Stimulated activated CD4-positive, alpha-beta T cell treated with anti-CD3 and anti-CD28 coated beads, Interleukin-12 subunit alpha, Interleukin-12 subunit beta, amount 100 ng/mL, for 4 hours (primary cell): Measurements from ENCODE around the gene CLIP2.
"Not testable (repeated sequence)": the region's sequence is repeated elsewhere in the genome, so short reads cannot be mapped to it uniquely, and the experiment has no call there.

Experiments
- DNase-seq: peaks from one replicate; pipeline ENCODE4 v3.0.0-alpha.2; 2020

Gene CLIP2

DNA sequence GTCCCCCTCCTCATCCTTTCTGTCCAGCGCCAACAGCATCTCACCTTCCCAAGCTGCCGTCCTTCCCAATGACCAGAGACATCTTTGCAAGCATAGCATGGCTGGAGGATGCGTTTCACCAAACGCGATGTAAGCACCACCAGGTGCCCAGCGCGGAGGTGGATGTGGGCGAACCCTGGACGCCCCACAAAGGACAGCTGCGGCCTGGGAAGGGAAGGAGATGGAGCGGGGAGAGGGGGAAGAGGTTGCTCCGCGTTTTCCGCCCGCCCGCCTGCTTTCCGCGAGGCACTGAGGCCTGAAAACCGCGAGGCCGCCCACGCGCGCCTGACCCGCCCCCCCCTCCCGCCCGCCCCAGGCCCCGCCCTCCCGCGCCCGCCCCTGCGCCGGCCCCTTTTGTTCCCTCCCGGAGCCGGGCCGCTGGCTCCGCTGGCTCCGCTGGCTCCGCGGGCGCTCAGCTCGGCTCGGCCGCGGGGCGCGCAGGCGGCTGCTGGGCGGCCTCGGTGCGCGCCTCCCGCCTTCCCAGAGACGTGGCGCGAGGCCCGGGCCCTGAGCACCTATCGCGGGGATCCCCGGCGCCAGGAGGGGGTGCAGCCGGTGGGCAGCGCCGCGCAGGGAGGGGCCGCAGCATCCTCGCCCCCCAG lies at the start of gene CLIP2:
CLIP2 (plus strand) TSS at position 390 of the 641 bp plus-strand sequence. CDS start 28,140 bp downstream, outside the sequence.
- peak; percentile 78 for DNase-seq

DNA sequence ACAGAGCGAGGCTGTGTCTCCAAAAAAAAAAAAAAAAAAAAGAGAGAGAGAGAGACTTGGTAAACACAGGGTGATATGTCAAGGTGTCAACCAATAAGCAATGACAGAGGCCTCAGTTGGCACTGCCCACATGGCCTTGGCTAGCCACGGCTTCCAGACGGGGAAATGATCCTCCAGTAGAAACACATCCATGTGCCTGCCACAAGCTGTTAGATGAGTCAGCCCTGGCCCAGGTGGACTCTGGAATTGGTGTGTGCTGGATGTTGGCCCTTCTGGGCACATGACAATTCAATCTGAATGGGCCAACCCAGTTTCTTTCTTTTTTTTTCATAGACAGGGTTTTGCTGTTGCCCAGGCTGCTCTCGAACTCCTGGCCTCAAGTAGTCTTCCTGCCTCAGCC lies 48.7 kb upstream of the CLIP2 start:
- DNase-seq = no peak

- no peak for DNase-seq
Observed at GRCh38 chr7:74242122-74242443, 47.1 kb upstream of the CLIP2 start.

- DNase-seq = no peak
Observed at GRCh38 chr7:74246497-74246896, 42.7 kb upstream of the CLIP2 start.

- DNase-seq = no peak
Observed at GRCh38 chr7:74248156-74248555, 41.1 kb upstream of the CLIP2 start.

- not testable (repeated sequence) for DNase-seq
Observed at GRCh38 chr7:74249058-74249457, 40.1 kb upstream of the CLIP2 start.

DNA sequence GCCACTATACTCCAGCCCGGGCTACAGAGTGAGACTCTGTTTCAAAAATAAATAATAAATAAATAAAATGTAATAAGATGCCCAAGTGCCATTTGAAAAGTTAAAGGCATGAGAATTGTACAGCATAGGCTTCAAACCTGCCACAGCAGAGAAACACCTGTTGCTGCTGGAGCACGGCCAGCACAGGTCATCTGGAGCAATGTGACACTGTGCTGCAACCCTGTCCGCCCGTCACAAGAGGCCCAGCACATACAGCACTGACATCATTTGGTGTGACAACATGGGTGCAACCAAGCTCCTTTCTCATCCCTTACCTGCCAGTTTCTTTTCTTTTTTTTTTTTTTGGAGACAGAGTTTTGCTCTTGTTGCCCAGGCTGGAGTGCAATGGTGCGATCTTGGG lies 36.3 kb upstream of the CLIP2 start:
- DNase-seq = no peak

DNA sequence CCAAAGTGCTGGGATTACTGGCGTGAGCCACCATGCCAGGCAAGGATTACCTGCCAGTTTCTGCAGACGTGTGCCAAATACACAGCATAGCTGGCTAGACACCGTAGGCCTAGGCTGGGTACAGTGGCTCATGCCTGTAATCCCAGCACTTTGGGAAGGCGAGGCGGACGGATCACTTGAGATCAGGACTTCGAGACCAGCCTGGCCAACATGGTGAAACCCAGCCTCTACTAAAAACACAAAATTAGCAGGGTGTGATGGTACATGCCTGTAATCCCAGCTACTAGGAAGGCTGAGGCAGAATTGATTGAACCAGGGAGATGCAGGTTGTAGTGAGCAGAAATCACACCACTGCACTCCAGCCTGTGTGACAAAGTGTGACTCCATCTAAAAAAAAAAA lies 35.9 kb upstream of the CLIP2 start:
- DNase-seq = no peak

DNA sequence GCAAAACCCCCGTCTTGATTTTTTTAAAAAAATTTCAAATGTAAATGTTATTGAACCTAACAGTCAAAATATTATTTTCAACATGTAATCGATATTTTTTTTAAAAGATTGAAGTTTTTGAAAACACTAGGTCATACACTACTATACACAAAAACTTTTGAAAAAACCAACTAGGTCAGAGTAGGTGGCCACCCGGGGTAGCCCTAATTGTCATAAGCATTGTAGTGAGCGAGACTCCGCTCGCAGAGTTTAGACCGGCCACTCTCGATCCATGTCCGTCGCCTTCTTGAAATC lies 35.4 kb upstream of the CLIP2 start:
- no peak for DNase-seq

DNA sequence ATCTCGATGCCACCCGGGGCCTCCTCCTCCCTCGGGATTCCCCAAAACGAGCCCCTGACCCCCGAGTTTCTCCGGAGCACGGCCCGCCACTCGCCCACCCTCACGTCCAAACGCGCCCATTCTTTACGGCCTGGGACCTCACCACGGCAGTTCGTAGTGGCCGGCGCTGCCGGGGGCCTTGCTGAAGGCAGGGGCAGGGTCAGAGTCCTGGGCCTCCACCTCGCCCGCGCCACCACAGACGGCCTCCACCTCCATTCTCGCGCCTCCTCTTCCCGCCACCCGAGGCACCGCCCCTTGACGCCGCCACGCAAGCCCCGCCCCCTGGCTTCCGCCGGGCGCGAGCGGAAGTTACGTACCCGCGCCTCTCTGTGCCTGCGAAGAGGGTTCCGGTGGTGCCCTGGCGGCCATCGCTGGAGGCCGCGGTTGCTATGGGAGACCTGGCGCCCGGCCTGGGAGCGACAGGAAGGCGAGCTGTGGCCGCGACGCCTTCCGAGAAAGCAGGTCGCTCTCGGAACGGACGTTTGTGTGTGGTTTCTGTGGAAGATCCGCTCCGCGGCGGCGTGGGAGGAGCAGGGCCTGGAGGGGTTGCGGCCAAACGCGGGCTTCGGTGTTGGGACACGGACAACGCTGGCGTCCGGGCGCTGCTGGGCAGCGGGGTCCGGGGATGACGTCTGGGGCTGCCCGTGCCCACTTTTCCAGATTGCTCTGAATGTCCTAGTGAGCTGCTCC lies 34.9 kb upstream of the CLIP2 start, which contains the start of gene RFC2:
RFC2 (minus strand) TSS at position 271 of the 729 bp plus-strand sequence; CDS start at position 255, 16 bp downstream.
- DNase-seq = peak; percentile 96

GRCh38 chr7:74254858-74255379 lies 34.3 kb upstream of the CLIP2 start:
- DNase-seq = no peak

DNA sequence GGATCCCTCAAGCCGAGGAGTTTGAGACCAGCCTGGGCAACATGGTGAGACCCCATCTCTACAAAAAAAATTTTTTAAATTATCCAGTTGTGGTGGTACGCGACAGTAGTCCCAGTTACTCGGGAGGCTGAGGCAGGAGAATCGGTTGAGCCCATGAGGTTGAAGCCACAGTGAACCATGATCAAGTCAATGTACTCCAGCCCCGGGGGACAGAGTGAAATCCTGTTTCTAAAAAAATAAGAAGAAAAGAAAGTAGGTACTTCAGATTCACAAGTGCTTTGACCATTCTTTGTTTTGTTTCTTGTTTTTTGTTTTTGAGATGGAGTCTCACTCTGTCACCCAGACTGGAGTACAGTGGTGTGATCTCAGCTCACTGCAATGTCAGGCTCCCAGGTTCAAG lies 33.7 kb upstream of the CLIP2 start:
- not testable (repeated sequence) for DNase-seq

GRCh38 chr7:74256491-74257408 lies 32.5 kb upstream of the CLIP2 start:
- DNase-seq = no peak

GRCh38 chr7:74258639-74259038 lies 30.6 kb upstream of the CLIP2 start:
- DNase-seq = no peak

GRCh38 chr7:74262639-74263398 lies 26.4 kb upstream of the CLIP2 start:
- no peak for DNase-seq

GRCh38 chr7:74263399-74264120 lies 25.6 kb upstream of the CLIP2 start:
- DNase-seq = no peak

DNA sequence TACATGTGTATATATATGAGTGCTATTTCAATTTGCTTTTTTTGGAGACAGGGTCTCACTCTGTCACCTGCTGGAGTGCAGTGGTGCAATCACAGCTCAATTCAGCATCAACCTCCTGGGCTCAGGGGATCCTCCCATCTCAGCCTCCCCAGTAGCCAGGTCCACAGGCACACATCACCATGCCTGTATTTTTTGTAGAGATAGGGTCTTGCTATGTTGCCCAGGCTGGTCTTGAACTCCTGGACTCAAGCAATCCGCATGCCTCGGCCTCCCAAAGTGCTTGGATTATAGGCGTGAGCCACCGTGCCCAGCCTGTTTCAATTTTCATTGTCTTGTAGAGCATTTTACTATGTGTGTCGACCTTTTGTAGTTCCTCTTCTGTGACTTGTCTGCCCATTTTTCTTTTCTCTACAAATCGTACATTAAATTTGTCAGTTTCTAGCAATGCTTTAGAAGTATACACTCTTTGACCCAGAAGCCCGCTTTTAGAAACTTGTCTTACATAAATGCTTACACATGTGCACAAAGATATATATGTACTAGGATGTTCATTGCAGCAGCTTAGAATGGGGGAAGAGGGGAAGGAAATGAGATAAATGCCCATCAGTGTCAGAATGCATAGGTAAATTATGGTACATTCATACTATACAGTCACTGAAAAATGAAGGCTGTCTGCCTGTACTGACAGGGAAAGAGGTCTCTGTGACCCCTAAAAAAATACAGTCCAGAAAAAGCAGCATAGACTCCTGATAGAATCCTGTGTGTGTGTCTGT lies 22.8 kb upstream of the CLIP2 start:
- DNase-seq = no peak

DNA sequence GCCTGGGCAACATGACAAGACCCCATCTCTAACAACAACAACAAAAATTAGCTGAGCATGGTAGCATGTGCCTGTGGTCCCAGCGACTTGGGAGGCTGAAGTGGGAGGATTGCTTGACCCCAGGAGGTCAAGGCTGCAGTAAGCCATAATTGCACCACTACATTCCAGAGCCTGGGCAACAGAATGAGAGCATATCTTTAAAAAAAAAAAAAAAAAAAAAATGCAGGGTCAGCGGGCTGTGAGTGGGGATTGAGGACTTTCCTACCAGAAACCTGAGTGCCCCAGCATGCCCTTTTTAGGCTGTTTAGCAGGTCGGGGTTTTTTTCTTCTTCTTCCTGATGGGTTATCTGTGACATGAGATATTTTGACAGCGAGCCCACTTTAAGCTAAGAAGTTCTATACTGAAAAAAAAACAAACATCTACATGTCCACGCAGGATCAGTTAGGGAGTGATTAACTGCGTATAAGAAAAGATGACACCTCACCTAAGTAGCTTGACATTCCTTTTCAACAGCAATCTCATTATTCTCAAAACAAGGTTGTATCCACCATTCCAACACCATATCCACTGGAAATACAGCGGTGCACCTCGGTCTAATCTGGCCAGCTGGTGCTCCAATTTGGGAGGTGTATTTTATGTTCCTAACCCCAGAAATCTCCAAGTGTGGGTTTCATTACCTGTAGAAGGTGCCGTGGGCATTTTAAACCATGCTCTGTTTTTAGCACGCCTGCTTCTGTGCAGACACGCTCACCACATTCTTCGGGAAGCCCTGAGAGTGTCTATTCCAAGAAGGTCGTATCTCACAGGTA lies 21.2 kb upstream of the CLIP2 start:
- DNase-seq = no peak

DNA sequence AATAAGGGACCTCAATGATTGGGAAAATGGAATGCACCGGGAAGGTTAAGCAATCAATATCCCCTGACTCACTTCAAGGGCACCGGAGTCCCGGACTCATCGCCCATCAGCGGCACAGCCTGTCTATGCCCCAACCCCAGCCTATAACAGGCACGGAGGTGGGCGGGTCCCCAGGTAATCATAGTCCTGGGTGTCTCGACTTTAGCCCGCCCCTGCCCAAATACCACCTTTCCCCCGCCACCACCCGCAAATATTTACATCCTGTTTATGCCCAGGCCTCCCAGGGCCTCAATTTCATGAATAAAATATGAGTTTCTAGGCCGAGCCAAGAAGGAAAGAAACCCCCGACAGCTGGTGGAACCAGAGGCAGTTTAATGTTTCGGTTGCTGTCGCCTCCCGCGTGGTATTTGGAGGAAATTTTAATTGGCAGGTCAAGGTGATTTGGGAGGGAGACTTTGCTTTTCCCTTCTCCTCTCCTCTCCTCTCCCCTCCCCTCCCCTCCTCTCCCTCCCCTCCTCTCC lies 19.4 kb upstream of the CLIP2 start:
- DNase-seq = peak; percentile 48

GRCh38 chr7:74271742-74272141 lies 17.5 kb upstream of the CLIP2 start:
- no peak for DNase-seq
